GM18868 (cell line): ENCODE results near the gene NBEAL2.
A peak's percentile ranks its signal among the peaks of the same experiment; 100 is the strongest.

Experiments
- ATAC-seq: cut with Tn5 transposase; IDR thresholded peaks from one replicate; pipeline ENCODE4 v1.9.1; 2021; ENCODE audit warnings: mild to moderate bottlenecking, moderate library complexity; ENCODE audit not compliant: unreplicated experiment

NBEAL2 gene

DNA sequence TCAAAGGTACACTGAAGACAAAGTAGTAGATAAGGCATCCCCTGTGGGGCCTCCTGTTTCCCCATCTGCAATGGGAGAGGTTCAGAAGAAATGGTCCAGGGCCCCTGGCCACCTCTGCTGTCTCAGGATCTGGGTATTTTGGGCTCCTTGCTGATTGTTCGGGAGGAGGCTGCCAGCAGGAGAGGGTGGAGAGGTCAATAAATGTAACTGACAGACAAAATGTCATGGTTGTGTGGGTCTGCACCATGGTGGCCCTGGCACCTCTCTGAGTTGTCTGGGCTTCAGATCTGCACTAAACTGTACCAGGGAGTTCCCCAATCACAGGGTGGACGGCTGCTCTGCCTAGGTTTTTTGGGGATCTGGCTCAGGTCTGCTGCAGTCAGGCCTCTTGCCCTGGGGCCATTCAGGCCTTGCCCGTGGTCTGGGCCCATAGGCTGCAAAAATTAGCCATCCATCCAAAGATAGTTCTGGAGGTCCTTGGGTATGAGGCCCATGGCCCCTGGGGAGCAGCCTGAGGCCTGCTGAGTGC lies 7.4 kb downstream of the NBEAL2 start:
- no peak for ATAC-seq

DNA sequence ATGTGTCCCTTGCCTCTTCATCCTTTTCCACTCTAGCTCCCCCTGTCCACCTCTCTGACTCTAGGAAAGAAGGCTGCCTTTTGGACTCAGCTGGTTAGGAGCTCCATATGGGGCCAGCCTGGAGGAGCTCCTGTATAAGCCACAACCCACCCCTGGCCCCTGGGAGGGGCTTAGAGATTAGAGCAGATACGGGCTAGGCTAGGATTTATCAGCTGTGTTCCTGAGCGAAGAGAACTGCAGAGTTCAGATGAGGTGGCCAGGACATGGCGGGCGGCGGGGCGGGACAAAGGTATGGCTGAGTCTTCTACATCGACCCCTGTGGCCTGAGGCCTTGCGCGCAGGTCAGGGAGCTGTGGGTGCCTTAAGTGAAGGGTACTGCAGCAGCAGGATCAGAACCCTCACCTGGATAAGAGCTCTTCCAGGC lies 7.9 kb downstream of the NBEAL2 start:
- ATAC-seq = peak; percentile 2

DNA sequence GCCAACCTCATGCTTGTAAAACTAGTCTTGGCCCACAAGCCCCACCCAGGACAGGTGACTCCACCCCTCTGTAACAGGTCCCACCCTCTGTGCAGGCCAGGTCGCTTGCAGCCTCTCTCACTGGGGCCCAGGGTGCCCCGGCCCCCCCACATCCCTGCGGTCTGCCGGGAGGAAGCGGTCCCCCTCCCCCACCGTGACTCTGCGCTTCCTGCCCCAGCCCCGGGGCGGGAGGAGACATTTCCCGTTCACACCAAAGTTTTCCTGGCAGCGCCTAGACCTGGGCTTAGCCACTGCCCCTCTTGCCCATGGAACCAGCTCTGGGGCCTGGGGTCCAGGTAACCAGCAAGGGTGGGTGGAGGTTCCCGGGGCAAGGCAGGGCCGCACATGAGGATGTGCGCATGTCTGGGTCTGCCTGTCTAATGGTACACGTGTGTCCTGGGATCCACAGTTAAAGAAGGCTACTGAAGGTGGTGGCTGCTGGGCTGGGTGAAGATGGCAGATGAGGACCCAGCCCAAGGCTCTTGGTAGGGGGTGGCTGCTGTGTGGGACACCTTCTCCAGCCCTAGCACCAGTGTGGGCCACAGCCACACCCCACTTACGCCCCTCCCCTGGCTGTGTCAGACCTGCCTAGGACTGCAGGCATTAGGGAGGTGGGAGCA lies 8.4 kb downstream of the NBEAL2 start:
- ATAC-seq = peak; percentile 74

DNA sequence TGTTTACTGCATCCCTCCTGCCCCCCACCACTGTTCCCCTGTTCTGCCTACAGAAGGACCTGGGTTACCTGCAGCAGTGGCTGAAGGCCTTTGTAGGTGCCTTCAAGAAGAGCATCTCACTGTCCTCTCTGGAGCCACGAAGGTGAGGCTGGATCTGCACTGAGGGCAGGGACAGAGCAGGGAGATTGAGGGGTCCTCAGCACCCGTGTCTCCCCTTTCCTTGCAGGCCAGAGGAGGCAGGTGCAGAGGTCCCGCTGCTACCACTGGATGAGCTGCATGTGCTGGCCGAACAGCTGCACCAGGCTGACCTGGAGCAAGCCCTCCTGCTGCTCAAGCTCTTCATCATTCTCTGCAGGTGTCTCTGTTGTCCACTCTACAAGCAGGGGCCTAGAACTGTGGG lies 9.2 kb downstream of the NBEAL2 start:
- no peak for ATAC-seq

- ATAC-seq = no peak
Observed at GRCh38 chr3:46989146-46989810, 9.8 kb downstream of the NBEAL2 start.

GRCh38 chr3:46990573-46991374 lies 11.3 kb downstream of the NBEAL2 start:
- peak; percentile 50 for ATAC-seq

GRCh38 chr3:46991406-46992165 lies 12.1 kb downstream of the NBEAL2 start:
- no peak for ATAC-seq

DNA sequence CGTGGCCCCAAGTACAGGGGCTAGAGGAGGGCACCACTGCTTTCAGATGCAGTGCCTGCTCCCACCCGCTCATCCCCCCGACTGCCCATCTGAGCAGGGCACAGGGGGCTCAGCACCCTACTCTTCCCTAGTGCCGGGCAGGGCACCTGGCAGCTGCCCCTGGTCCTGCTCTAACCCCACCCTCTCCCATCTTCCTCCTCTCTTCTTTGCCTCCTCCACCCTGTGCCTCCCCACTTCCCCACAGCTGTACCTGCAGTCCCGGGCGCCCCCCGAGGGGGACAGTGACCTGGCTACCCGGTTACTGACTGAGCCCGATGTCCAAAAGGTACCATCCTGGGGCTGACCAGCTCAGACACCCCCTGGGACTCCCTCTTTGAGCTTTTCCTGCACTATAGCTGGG lies 12.8 kb downstream of the NBEAL2 start:
- no peak for ATAC-seq

GRCh38 chr3:46993292-46993691 lies 13.8 kb downstream of the NBEAL2 start:
- ATAC-seq = no peak

GRCh38 chr3:46993986-46994385 lies 14.5 kb downstream of the NBEAL2 start:
- no peak for ATAC-seq

DNA sequence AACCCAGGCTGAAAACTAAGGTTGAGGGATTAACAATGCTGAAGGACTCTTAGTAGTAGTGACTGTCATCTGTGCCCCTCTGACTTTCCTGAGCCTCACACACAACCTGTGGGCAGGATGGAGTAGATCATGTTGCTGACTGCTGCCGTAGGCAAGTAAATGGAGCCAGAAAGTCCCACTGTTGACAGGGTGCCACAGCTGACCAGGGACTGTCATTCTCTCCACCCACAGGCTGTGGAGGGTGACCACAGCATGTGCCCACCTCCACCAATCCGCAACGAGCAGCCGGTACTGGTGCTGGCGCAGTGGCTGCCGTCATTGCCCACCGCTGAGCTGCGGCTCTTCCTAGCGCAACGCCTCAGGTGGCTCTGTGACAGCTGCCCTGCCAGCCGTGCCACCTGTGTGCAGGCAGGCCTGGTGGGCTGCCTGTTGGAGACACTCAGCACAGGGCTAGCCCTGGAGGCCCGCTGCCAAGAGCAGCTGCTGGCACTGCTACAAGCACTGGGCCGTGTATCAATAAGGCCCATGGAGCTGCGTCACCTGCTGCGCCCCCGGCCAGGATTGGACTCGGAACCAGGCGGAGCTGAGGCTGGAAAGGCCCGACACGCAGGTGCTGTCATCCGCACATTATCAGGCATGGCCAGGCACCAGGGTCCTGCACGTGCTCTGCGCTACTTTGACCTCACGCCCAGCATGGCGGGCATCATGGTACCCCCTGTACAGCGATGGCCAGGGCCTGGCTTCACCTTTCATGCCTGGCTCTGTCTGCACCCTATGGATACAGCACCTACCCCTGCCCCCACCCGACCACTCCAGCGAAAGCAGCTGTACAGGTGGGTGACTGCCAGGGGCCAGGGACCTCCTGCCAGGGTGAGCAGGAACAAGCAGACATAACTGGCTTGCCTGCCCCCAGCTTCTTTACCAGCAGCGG lies 15.6 kb downstream of the NBEAL2 start:
- ATAC-seq = no peak

GRCh38 chr3:46995901-46996562 lies 16.6 kb downstream of the NBEAL2 start:
- ATAC-seq = no peak

DNA sequence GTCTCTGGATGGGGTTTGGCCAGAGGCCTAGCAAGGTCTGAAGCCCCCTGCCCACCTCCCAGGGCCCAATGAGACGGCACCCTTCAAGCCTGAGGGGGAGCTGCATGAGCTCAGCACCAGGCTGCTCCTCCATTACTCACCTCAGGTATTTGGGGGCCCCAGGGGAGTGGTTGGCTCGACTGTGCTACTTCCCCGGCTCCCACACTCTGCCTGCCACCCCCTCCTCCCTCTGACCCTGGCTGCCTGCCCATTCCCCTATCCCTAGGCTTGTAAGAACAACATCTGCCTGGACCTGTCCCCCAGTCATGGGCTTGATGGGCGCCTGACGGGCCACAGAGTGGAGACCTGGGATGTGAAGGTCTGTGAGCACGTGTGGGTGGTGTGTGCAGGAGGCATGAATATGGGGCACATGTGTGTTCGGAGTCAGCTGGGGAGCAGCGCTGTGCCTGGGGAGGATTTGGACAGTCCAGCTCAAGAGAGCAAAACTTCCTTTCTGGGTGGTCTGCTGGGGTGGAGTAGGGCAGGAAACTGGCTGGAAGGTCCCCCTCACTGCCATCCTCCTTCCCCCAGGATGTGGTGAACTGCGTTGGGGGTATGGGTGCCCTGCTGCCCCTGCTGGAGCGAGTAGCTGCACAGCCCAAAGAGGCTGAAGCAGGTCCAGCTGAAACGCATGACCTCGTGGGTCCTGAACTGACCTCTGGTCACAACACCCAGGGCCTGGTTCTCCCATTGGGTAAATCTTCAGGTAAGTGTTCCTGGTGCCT lies 17.4 kb downstream of the NBEAL2 start:
- ATAC-seq = no peak

DNA sequence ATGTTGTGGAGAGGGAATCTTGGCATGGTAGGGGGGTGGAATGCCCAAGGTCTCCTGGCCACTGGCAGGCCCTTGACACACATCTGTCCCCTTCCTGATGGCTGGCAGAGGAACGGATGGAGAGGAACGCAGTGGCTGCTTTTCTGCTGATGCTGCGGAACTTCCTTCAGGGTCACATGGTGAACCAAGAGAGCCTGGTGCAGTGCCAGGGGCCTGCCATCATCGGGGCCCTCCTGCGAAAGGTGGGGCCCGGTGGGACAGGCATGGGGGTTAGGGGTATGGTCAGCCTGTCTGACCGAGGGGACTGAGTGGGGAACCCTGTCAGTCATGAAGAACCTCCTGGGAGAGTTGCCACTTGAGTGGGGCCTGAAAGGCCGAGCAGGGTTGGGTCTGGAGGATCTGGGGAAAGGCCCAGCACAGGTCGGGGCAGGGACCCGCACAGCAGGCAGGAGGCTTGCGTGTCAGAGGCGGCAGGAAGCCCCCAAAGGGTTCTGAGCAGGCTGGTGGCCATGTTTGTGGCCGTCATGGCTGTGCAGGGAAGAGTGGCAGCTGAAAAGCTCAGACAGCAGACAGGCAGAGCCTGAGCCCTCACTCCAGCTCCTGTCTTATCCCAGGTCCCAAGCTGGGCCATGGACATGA lies 18.1 kb downstream of the NBEAL2 start:
- no peak for ATAC-seq

DNA sequence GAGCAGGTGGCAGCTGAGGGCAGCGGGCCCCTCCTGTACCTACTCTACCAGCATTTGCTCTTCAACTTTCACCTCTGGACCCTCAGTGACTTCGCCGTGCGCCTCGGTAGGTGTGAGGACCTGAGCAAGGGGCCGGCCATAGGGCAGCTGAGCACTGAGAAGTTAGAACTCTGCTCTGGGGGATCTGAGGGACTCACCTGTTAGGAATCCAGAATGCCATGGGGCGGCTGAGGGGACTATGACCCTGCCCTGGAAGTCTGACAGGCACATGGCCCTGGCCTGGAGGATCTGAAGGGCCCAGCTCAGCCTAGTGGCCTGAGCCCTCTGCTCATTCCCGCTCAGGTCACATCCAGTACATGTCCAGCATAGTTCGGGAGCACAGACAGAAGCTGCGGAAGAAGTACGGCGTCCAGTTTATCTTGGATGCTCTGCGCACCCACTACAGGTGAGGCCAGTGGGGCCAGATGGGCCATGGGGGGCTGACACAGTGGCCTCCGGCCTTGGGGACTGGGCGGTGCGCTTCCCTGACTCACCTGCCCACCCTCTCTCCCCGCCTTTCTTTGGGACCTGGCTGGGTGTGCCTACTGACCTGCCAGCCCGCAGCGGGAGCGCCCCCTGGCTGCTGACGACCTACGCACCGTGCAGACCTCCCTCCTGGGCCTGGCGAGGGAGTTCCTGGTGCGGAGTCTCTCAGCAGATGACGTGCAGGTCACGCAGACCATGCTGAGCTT lies 18.8 kb downstream of the NBEAL2 start:
- ATAC-seq = peak; percentile 52

DNA sequence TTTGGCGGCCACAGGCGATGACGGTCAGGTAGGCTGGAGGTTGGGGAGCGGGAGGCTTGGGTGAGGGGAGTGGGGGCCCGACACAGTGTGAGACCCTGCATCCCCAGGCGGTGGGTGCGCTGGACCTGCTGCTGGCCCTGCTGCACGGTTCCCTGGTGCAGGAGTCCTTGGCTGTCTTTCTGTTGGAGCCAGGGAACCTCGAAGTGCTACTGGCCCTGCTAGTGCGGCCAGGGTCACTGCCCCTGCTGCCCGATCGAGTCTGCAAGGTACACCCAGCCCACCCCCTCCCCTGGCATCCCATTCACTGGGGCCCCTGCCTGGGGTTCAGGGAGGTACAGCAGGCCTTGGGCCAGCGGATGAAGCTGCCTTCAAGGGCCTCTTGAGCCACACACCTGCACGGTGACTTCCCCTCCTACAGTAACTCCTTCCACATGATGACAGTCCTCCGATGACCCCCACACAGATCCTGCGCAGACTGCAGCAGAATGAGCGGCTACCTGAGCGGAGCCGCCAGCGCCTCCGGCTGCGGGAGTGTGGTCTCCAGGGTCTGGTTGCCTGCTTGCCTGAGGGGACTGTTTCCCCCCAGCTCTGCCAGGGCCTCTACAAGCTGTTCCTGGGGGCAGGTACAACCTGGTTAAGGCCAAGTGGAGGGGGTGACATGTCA lies 19.5 kb downstream of the NBEAL2 start:
- no peak for ATAC-seq
